ENCODE data around the gene KRT6B. TPM values are rescaled to one million over a fixed set of nuclear protein-coding genes. Genes with fewer than 3 reads are reported as not detected.
A peak's percentile ranks its signal among the peaks of the same experiment; 100 is the strongest.

Gene KRT6B
- total RNA-seq, 1 experiment from 2014 or later, result not detected

- no peaks in the 10 kb centered on the region for H3K36me3 ChIP-seq (ENCODE audit: control insufficient read depth, insufficient read depth, low read length)
- POLR2A ChIA-PET, result no interaction called here
- ATAC-seq (no peak), DNase-seq (ENCODE audit: low read depth, low spot score) (no peak)
- no peak overlapping the region for H3K27ac ChIP-seq (ENCODE audit: low read length)
- no peaks in the 10 kb centered on the region for H3K9me3 ChIP-seq (ENCODE audit: control insufficient read depth, insufficient read depth, low read depth, low read length)
- no TSS peak for BruUV-seq (replicated peaks)
- no peak for TF ChIP-seq CTCF (IDR thresholded peaks at IDR 0.05)
- TF ChIP-seq TCF7L2 (IDR thresholded peaks at IDR 0.05; ENCODE audit: low read depth, low read length), result no peak
- no peak for TF ChIP-seq SIN3A (IDR thresholded peaks at IDR 0.05; ENCODE audit: borderline replicate concordance, insufficient read depth, low read depth, low read length)
- TF ChIP-seq REST (IDR thresholded peaks at IDR 0.05; ENCODE audit: insufficient read depth in 1 of 2, low read depth in 2 of 2, low read length in 1 of 2), result no peak
- no peak for TF ChIP-seq POLR2AphosphoS5 (IDR thresholded peaks at IDR 0.05; ENCODE audit: low read depth, low read length)
- CTCF ChIA-PET, result no interaction called here
- in situ Hi-C loops (cut with HindIII; ENCODE audit: low pct_unique_long_range_greater_than_20kb, low sequenced_read_pairs) (no loop called here), intact Hi-C loops (cut with micrococcal nuclease; ENCODE audit: unreplicated experiment) (no loop called here)
- H3K4me1 ChIP-seq (ENCODE audit: control insufficient read depth, insufficient read depth, low read length), result no peaks in the 10 kb centered on the region
- H3K27me3 ChIP-seq (ENCODE audit: control insufficient read depth, insufficient read depth, low read length), result peaks cover 8% of the 10 kb centered on the region
- H3K4me3 ChIP-seq (ENCODE audit: low read depth in 2 of 2, low read length in 2 of 2), result no peak overlapping the region
These were observed 26.5 kb downstream of the KRT6B start for GRCh38 chr12:52425466-52425865.

GRCh38 chr12:52423661-52424500, 28.1 kb downstream of the KRT6B start:
- 0 out of 2 replicates have a peak, but pooled peaks have one; percentile 31 for ATAC-seq
- CTCF ChIA-PET, result interaction anchor here (0.6 kb wide), 1 partner anchor 16 kb away, joined by 4 read pairs; no protein-coding TSS in a partner anchor
- POLR2A ChIA-PET, result no interaction called here
- in situ Hi-C loops (cut with HindIII; ENCODE audit: low pct_unique_long_range_greater_than_20kb, low sequenced_read_pairs) (no loop called here), intact Hi-C loops (cut with micrococcal nuclease; ENCODE audit: unreplicated experiment) (no loop called here)
- DNase-seq (ENCODE audit: low read depth, low spot score), result no peak
- Histone ChIP-seq H3K4me3 (ENCODE audit: low read depth in 2 of 2, low read length in 2 of 2) (no peak overlapping the region), H3K27ac (ENCODE audit: low read length) (no peak overlapping the region), H3K9me3 (ENCODE audit: control insufficient read depth, insufficient read depth, low read depth, low read length) (no peaks in the 10 kb centered on the region), H3K36me3 (ENCODE audit: control insufficient read depth, insufficient read depth, low read length) (no peaks in the 10 kb centered on the region), H3K27me3 (ENCODE audit: control insufficient read depth, insufficient read depth, low read length) (no peaks in the 10 kb centered on the region), H3K4me1 (ENCODE audit: control insufficient read depth, insufficient read depth, low read length) (no peaks in the 10 kb centered on the region)
- BruUV-seq (replicated peaks), result no TSS peak
- no peak for TF ChIP-seq CTCF (IDR thresholded peaks at IDR 0.05)
- TF ChIP-seq TCF7L2 (IDR thresholded peaks at IDR 0.05; ENCODE audit: low read depth, low read length), result no peak
- TF ChIP-seq SIN3A (IDR thresholded peaks at IDR 0.05; ENCODE audit: borderline replicate concordance, insufficient read depth, low read depth, low read length), result no peak
- TF ChIP-seq REST (IDR thresholded peaks at IDR 0.05; ENCODE audit: insufficient read depth in 1 of 2, low read depth in 2 of 2, low read length in 1 of 2), result no peak
- TF ChIP-seq POLR2AphosphoS5 (IDR thresholded peaks at IDR 0.05; ENCODE audit: low read depth, low read length), result no peak

Data from Panc1 (cell line).